ENCODE data around the gene TSNAX. TPM values are rescaled to one million over a fixed set of nuclear protein-coding genes. Genes with fewer than 3 reads are reported as not detected.

TSNAX gene
- total RNA-seq, 6 experiments from 2014 or later: 52.1 to 64.4 (median 60.1) TPM

DNA sequence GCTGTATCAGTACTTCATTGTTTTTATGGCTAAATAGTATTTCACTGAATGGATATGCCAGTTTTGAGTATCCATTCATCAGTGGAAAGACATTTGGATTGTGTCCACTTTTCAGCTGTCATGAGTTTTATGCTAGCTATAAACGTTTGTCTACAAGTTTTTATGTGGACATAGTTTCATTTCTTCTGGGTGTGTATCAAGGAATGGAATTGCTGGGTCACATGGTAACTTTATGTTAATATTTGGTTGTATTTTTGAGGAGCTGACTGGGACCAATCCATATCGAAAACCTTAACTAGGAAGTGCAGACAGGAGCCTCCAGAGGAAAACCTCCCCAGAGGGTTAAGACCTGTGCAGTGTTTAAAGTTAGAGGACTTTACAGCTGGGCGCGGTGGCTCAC, 66.3 kb downstream of the TSNAX start:
- Mint-ChIP-seq H3K9me3 (no peaks in the 10 kb centered on the region), H3K36me3 (ENCODE audit: low read depth) (no peaks in the 10 kb centered on the region), H3K27ac (no peak overlapping the region), H3K4me1 (ENCODE audit: low read depth) (peaks cover 33% of the 10 kb centered on the region), H3K27me3 (ENCODE audit: insufficient read depth) (peaks cover 5% of the 10 kb centered on the region; the same call in 1 of the 2 replicates), H3K4me3 (no peak overlapping the region)
- DNase-seq: no peak
- no peak for TF ChIP-seq CTCF (IDR thresholded peaks at IDR 0.05)

DNA sequence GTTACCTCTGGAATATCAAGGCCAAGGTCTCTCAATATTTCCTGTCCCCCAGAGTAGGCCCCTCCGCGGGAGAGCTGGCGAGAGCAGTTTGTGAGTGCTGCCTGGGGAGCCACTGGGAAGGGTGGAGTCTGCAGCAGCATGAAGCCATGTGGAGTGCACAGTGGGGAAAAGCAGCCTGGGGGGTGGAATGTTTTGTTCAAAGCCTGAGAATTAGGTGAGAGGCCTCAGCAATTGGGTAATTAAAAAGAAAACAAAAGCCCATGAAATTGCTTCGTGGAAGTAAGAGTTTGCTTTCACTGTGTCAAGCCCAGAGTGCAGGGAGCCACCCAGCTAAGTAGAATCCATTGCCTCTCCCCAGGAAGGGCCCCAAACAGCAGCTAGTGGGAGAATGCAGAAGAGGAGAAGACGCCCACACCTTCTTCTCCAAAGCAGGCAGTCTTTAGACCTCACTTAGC, 67.9 kb downstream of the TSNAX start:
- no peak overlapping the region for H3K27ac Mint-ChIP-seq
- no peak overlapping the region for H3K4me3 Mint-ChIP-seq
- no peak for DNase-seq
- TF ChIP-seq CTCF (IDR thresholded peaks at IDR 0.05): no peak
- H3K36me3 Mint-ChIP-seq (ENCODE audit: low read depth): no peaks in the 10 kb centered on the region
- H3K9me3 Mint-ChIP-seq: no peaks in the 10 kb centered on the region
- H3K27me3 Mint-ChIP-seq (ENCODE audit: insufficient read depth): peaks cover 3% of the 10 kb centered on the region; the same call in 1 of the 2 replicates
- H3K4me1 Mint-ChIP-seq (ENCODE audit: low read depth): peaks cover 36% of the 10 kb centered on the region

DNA sequence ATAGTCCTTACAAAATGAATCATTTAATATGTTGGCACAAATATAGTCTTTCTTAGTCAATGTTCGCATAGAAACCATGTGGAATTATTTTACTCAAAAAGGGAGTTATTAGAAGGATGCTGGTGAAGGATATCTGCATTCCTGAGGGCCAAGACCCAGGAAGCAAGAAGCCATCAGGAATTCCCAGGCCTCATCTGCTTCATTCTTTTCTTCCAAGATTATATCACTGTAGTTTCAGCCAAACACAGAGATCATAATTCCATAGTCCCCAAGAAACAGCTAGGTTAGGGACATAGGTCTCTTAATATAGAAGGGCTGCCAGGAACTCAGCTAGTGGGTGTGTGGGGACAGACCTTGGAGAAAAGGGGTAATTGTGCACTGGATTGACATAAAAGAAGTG, 69.5 kb downstream of the TSNAX start:
- Mint-ChIP-seq H3K27me3 (ENCODE audit: insufficient read depth) (peaks cover 3% of the 10 kb centered on the region; the same call in 1 of the 2 replicates), H3K9me3 (no peaks in the 10 kb centered on the region), H3K27ac (no peak overlapping the region), H3K36me3 (ENCODE audit: low read depth) (no peaks in the 10 kb centered on the region), H3K4me1 (ENCODE audit: low read depth) (peaks cover 48% of the 10 kb centered on the region), H3K4me3 (no peak overlapping the region)
- no peak for DNase-seq
- no peak for TF ChIP-seq CTCF (IDR thresholded peaks at IDR 0.05)

DNA sequence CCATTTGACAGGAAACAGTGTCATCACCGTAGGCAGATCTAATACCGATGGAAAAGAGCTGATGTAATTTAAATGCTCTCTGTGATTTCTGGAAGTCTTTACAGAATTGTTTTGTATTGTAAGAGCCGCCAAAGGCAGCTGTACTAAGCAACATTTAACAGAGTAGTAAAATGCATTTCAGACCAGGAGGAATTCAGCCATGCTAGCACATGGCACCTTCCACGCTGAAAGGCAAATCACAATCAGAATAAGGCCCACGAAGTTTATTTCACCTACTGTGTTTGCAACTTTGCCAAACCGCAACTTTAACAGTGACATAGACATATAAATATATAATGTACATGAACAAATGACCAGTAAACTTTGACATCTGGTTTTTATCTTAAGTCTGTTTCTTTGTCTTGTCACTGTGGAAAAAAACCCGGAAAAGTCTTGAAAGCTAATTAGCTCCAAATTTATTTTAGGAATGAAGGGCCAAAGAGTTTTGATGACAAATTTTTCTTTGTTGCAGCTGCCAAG, 72.0 kb downstream of the TSNAX start:
- H3K27ac Mint-ChIP-seq: peak overlapping the region; percentile 52
- no peak overlapping the region for H3K4me3 Mint-ChIP-seq
- peaks cover 58% of the 10 kb centered on the region for H3K4me1 Mint-ChIP-seq (ENCODE audit: low read depth)
- no peak for TF ChIP-seq CTCF (IDR thresholded peaks at IDR 0.05)
- DNase-seq: peak; percentile 18
- H3K36me3 Mint-ChIP-seq (ENCODE audit: low read depth): no peaks in the 10 kb centered on the region
- no peaks in the 10 kb centered on the region for H3K9me3 Mint-ChIP-seq
- H3K27me3 Mint-ChIP-seq (ENCODE audit: insufficient read depth): peaks cover 3% of the 10 kb centered on the region; the same call in 1 of the 2 replicates

DNA sequence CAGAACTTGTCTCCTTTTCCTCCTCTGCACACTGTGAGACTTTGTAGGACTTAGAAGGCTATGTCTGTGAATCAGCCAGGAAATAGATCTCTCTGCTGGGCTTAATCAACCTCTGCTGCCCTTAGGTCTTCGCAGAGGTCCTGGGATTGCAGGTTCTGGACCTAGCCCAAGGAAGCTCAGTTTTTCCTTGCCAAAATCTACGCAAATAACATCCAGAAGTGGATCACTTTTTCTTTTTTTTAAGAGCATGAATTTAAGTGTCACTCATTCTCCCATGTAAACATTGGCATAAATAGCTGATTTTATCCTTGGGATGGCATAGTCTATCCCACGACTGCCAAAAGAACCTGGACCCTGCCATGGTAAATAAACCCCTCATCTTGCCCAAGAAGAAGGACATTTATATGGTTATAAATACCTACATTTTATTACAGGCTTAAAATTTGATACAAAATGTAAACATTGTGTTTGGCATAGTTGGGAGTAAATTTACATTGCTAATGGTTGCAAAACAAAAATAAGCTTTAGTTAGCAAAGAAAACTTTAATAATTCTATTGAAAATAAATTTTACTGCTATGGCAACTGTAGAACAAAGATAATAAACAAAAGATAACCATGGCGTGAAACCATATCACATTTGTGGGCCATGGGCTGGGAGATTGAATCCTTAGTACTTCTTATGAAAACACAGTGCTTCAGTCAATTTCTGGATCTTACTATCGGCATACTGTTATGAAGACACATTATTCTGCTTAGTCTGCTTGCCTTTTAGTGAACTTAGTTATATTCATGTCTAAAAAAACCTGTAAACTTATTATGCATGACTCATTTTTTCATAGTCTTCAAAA, 73.6 kb downstream of the TSNAX start:
- Mint-ChIP-seq H3K9me3 (no peaks in the 10 kb centered on the region), H3K27ac (no peak overlapping the region), H3K36me3 (ENCODE audit: low read depth) (no peaks in the 10 kb centered on the region), H3K27me3 (ENCODE audit: insufficient read depth) (peaks cover 3% of the 10 kb centered on the region; the same call in 1 of the 2 replicates), H3K4me3 (no peak overlapping the region; the same call in 1 of the 2 replicates), H3K4me1 (ENCODE audit: low read depth) (peaks cover 56% of the 10 kb centered on the region)
- DNase-seq: no peak
- TF ChIP-seq CTCF (IDR thresholded peaks at IDR 0.05): no peak
